ENCODE measurements around the gene LYPD1. TPM values are rescaled to one million over a fixed set of nuclear protein-coding genes. Genes with fewer than 3 reads are reported as not detected.

LYPD1 gene
- total and polyA plus RNA-seq, 10 of the 15 experiments (the other 5 are each of a cell fraction or from before 2014, with no cell fraction given) = not detected

GRCh38 chr2:132654968-132655367 lies 15.0 kb downstream of the LYPD1 start:
- Histone ChIP-seq H3K27me3 (replicated peaks in 1 of 2; ENCODE audit: control insufficient read depth in 2 of 2, insufficient read depth in 2 of 2, low read length in 1 of 2) (no peaks in the 10 kb centered on the region; a peak in 1 of 4 replicates), H3K79me2 (ENCODE audit: control insufficient read depth, insufficient read depth, low read length) (no peaks in the 10 kb centered on the region), H3K27ac (ENCODE audit: control insufficient read depth, insufficient read depth) (no peak overlapping the region), H4K20me1 (ENCODE audit: control insufficient read depth, insufficient read depth) (no peaks in the 10 kb centered on the region), H3K36me3 (ENCODE audit: control insufficient read depth in 2 of 2, insufficient read depth in 2 of 2, low read length in 1 of 2) (no peaks in the 10 kb centered on the region), H3K4me1 (ENCODE audit: control insufficient read depth, insufficient read depth, low read length) (no peaks in the 10 kb centered on the region), H3K9ac (ENCODE audit: control insufficient read depth, insufficient read depth, low read length) (no peak overlapping the region), H3K4me2 (ENCODE audit: control insufficient read depth, insufficient read depth) (no peak overlapping the region), H3K9me3 (replicated peaks; ENCODE audit: control insufficient read depth, insufficient read depth, low read length) (no peaks in the 10 kb centered on the region), H3K4me3 (no peak overlapping the region), H2AFZ (ENCODE audit: control insufficient read depth, low read depth, low read length) (no peak overlapping the region)
- in situ Hi-C loops (cut with MboI) (no loop called here), intact Hi-C loops (cut with micrococcal nuclease; ENCODE audit: unreplicated experiment) (no loop called here)
- DNase-seq (ENCODE audit: low read depth, low spot score) = no peak
- CTCF ChIA-PET = interaction anchor here (0.7 kb wide), 1 partner anchor 1473 kb away, joined by 3 read pairs; no protein-coding TSS in a partner anchor
- POLR2A ChIA-PET = no interaction called here
- WGBS (ENCODE audit: insufficient coverage, insufficient replicate concordance, low lambda C conversion rate, missing lambda C conversion rate) = 24% methylated on average over 7 of the region's 7 CpGs
- TF ChIP-seq CREB1 (IDR thresholded peaks at IDR 0.05; ENCODE audit: low read depth) (no peak), RFX5 (IDR thresholded peaks at IDR 0.05; ENCODE audit: low read depth, low read length) (no peak), HSF1 (IDR thresholded peaks at IDR 0.05; ENCODE audit: low read depth, low read length) (no peak), ZBED1 (IDR thresholded peaks at IDR 0.05; ENCODE audit: borderline replicate concordance) (no peak)
- BruUV-seq (replicated peaks) = no TSS peak
- RAD21 ChIA-PET (ENCODE audit: unreplicated experiment) = no interaction called here
- FAIRE-seq = no peak
- ATAC-seq = no peak
- SMC1A ChIA-PET (ENCODE audit: uncharacterized antibody, unreplicated experiment) = no interaction called here

- H2AFZ ChIP-seq (ENCODE audit: control insufficient read depth, low read depth, low read length) = no peak overlapping the region
- no peaks in the 10 kb centered on the region for H3K36me3 ChIP-seq (ENCODE audit: control insufficient read depth in 2 of 2, insufficient read depth in 2 of 2, low read length in 1 of 2)
- ChIA-PET POLR2A (no interaction called here), CTCF (interaction anchor here (0.7 kb wide), 1 partner anchor 1474 kb away, joined by 3 read pairs; no protein-coding TSS in a partner anchor), SMC1A (ENCODE audit: uncharacterized antibody, unreplicated experiment) (no interaction called here), RAD21 (ENCODE audit: unreplicated experiment) (no interaction called here)
- no peak overlapping the region for H3K9ac ChIP-seq (ENCODE audit: control insufficient read depth, insufficient read depth, low read length)
- intact Hi-C loops (cut with micrococcal nuclease; ENCODE audit: unreplicated experiment) (no loop called here), in situ Hi-C loops (cut with MboI) (no loop called here)
- 0% methylated on average over 4 of the region's 4 CpGs for WGBS (ENCODE audit: insufficient coverage, insufficient replicate concordance, low lambda C conversion rate, missing lambda C conversion rate)
- DNase-seq (ENCODE audit: low read depth, low spot score) (no peak), FAIRE-seq (no peak), ATAC-seq (0 out of 3 replicates have a peak, but pooled peaks have one; percentile 33)
- BruUV-seq (replicated peaks) = no TSS peak
- no peaks in the 10 kb centered on the region for H3K4me1 ChIP-seq (ENCODE audit: control insufficient read depth, insufficient read depth, low read length)
- no peak overlapping the region for H3K27ac ChIP-seq (ENCODE audit: control insufficient read depth, insufficient read depth)
- no peaks in the 10 kb centered on the region; a peak in 1 of 4 replicates for H3K27me3 ChIP-seq (replicated peaks in 1 of 2; ENCODE audit: control insufficient read depth in 2 of 2, insufficient read depth in 2 of 2, low read length in 1 of 2)
- no peak overlapping the region for H3K4me2 ChIP-seq (ENCODE audit: control insufficient read depth, insufficient read depth)
- H3K79me2 ChIP-seq (ENCODE audit: control insufficient read depth, insufficient read depth, low read length) = no peaks in the 10 kb centered on the region
- no peaks in the 10 kb centered on the region for H3K9me3 ChIP-seq (replicated peaks; ENCODE audit: control insufficient read depth, insufficient read depth, low read length)
- H4K20me1 ChIP-seq (ENCODE audit: control insufficient read depth, insufficient read depth) = no peaks in the 10 kb centered on the region
- H3K4me3 ChIP-seq = no peak overlapping the region
- TF ChIP-seq NFYA (IDR thresholded peaks at IDR 0.05; ENCODE audit: borderline replicate concordance, low read depth, low read length) (no peak), FOXM1 (IDR thresholded peaks at IDR 0.05; ENCODE audit: low read depth, low read length) (no peak), MTA2 (IDR thresholded peaks at IDR 0.05; ENCODE audit: low read depth) (no peak), TCF7 (IDR thresholded peaks at IDR 0.05; ENCODE audit: borderline replicate concordance) (no peak), NFIC (IDR thresholded peaks at IDR 0.05; ENCODE audit: low read depth, low read length) (no peak), PRDM15 (CRISPR knock-in tag; IDR thresholded peaks at IDR 0.05) (no peak), ETV6 (conservative IDR thresholded peaks at IDR 0.05 in 1 of 2, IDR thresholded peaks at IDR 0.05 in 1 of 2; ENCODE audit: borderline replicate concordance in 1 of 2, low read depth in 1 of 2) (no peak), CBX3 (IDR thresholded peaks at IDR 0.05; ENCODE audit: borderline replicate concordance, low read depth) (no peak), ZNF622 (IDR thresholded peaks at IDR 0.05) (no peak), WRNIP1 (IDR thresholded peaks at IDR 0.05; ENCODE audit: borderline replicate concordance, low read depth, low read length) (no peak)
Measured at GRCh38 chr2:132654335-132654734, 15.7 kb downstream of the LYPD1 start.
